ENCODE results near the gene SLC9A8. TPM values are rescaled to one million over a fixed set of nuclear protein-coding genes. Genes with fewer than 3 reads are reported as not detected.

SLC9A8 gene
- polyA plus RNA-seq, 2 of the 4 experiments (the other 2 are of a cell fraction): 5.0 to 7.9 TPM

- POLR2A ChIA-PET: no interaction called here
- Histone ChIP-seq H3K4me1 (peaks cover 26% of the 10 kb centered on the region), H3K4me3 (no peak overlapping the region), H3K27ac (peak overlapping the region; percentile 64 to 72), H3K4me2 (peak overlapping the region; percentile 46), H3K9me3 (no peaks in the 10 kb centered on the region)
- no peak for TF ChIP-seq JUNB (IDR thresholded peaks at IDR 0.05)
- TF ChIP-seq ZFP36 (IDR thresholded peaks at IDR 0.05; ENCODE audit: borderline replicate concordance, partially characterized antibody): no peak
- TF ChIP-seq, protein P1, sequence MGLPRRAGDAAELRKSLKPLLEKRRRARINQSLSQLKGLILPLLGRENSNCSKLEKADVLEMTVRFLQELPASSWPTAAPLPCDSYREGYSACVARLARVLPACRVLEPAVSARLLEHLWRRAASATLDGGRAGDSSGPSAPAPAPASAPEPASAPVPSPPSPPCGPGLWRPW (IDR thresholded peaks at IDR 0.05): no peak
- TF ChIP-seq, protein P2, sequence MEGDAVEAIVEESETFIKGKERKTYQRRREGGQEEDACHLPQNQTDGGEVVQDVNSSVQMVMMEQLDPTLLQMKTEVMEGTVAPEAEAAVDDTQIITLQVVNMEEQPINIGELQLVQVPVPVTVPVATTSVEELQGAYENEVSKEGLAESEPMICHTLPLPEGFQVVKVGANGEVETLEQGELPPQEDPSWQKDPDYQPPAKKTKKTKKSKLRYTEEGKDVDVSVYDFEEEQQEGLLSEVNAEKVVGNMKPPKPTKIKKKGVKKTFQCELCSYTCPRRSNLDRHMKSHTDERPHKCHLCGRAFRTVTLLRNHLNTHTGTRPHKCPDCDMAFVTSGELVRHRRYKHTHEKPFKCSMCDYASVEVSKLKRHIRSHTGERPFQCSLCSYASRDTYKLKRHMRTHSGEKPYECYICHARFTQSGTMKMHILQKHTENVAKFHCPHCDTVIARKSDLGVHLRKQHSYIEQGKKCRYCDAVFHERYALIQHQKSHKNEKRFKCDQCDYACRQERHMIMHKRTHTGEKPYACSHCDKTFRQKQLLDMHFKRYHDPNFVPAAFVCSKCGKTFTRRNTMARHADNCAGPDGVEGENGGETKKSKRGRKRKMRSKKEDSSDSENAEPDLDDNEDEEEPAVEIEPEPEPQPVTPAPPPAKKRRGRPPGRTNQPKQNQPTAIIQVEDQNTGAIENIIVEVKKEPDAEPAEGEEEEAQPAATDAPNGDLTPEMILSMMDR (IDR thresholded peaks at IDR 0.05): no peak
- no peak for TF ChIP-seq POLR2AphosphoS2 (conservative IDR thresholded peaks at IDR 0.05; ENCODE audit: low read length)
- TF ChIP-seq GATA3 (IDR thresholded peaks at IDR 0.05; ENCODE audit: borderline replicate concordance): no peak
- no peak for TF ChIP-seq POLR2A (IDR thresholded peaks at IDR 0.05; ENCODE audit: low read length)
- no peak for TF ChIP-seq FOXS1 (CRISPR knock-in tag; IDR thresholded peaks at IDR 0.05)
- TF ChIP-seq SREBF2 (IDR thresholded peaks at IDR 0.05): no peak
- no peak for TF ChIP-seq TFCP2L1 (CRISPR knock-in tag; IDR thresholded peaks at IDR 0.05)
- TF ChIP-seq, protein P3, sequence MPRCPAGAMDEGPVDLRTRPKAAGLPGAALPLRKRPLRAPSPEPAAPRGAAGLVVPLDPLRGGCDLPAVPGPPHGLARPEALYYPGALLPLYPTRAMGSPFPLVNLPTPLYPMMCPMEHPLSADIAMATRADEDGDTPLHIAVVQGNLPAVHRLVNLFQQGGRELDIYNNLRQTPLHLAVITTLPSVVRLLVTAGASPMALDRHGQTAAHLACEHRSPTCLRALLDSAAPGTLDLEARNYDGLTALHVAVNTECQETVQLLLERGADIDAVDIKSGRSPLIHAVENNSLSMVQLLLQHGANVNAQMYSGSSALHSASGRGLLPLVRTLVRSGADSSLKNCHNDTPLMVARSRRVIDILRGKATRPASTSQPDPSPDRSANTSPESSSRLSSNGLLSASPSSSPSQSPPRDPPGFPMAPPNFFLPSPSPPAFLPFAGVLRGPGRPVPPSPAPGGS (IDR thresholded peaks at IDR 0.05): no peak
- TF ChIP-seq SMC3 (IDR thresholded peaks at IDR 0.05): no peak
- no peak for TF ChIP-seq TP53 (CRISPR knock-in tag; IDR thresholded peaks at IDR 0.05)
- TF ChIP-seq NPAS2 (CRISPR knock-in tag; IDR thresholded peaks at IDR 0.05; ENCODE audit: borderline replicate concordance): no peak
- TF ChIP-seq NFE2L2 (conservative IDR thresholded peaks at IDR 0.05; ENCODE audit: low read length): no peak
- TF ChIP-seq CHD2 (IDR thresholded peaks at IDR 0.05; ENCODE audit: low read length, partially characterized antibody): no peak
- TF ChIP-seq USF2 (IDR thresholded peaks at IDR 0.05): no peak
- no peak for TF ChIP-seq RCOR1 (IDR thresholded peaks at IDR 0.05; ENCODE audit: low read depth, low read length)
- peak; percentile 25 to 36; a peak in 5 of 6 replicates for ATAC-seq
- CTCF ChIA-PET: interaction anchor here (0.6 to 2.8 kb wide), 9 partner anchors 9 to 291 kb away, joined by 3 to 15 read pairs (median 3); no protein-coding TSS in a partner anchor
- no peak for FAIRE-seq
- 83% methylated on average over 12 of the region's 12 CpGs for WGBS (ENCODE audit: missing lambda C conversion rate)
- DNase-seq (ENCODE audit: low read depth in 1 of 2, low spot score in 1 of 2): no peak
Observed at GRCh38 chr20:49831770-49832631, 19.4 kb downstream of the SLC9A8 start.

DNA sequence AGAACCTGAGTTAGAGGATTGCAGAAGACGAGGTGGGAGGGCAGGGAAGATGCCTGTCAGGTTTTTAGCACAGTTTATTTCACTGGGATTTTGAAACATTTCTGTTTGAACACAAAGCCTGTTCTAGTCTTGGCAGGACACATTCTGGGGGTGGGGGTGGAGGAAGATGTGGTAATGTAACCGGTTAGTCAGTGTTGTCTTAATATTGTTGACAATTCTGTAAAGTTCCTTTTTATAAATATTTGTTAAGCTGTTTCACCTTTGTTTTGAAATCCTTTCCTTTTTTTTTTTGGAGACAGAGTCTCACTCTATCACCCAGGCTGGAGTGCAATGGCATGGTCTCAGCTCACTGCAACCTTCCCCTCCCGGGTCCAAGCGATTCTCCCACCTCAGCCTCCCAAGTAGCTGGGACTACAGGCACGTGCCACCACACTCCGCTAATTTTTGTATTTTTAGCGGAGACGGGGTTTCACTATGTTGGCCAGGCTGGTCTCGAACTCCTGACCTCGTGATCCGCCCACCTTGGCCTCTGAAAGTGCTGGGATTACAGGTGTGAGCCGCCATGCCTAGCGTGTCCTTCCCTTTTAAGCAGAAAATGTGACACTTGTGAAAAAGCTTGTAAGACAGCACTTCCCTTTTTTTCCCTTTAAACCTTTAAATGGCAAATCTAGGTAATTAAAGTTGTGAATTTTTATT, 20.2 kb downstream of the SLC9A8 start:
- DNase-seq (ENCODE audit: low read depth in 1 of 2, low spot score in 1 of 2) (peak in 1 of 2 experiments; percentile 52), FAIRE-seq (no peak), ATAC-seq (peak; percentile 61 to 67; a peak in 4 of 6 replicates)
- ChIA-PET POLR2A (no interaction called here), CTCF (interaction anchor here (0.6 to 19.7 kb wide), 7 partner anchors 9 to 221 kb away, joined by 3 to 319 read pairs (median 4); no protein-coding TSS in a partner anchor)
- H3K4me2 ChIP-seq: peak overlapping the region; percentile 46
- peak overlapping the region; percentile 64 to 72; a peak in 4 of 6 replicates for H3K27ac ChIP-seq
- peaks cover 23% of the 10 kb centered on the region for H3K4me1 ChIP-seq
- TF ChIP-seq KDM1A (IDR thresholded peaks at IDR 0.05; ENCODE audit: low read depth): no peak
- TF ChIP-seq NR3C1 (IDR thresholded peaks at IDR 0.05): no peak
- TF ChIP-seq JUN (IDR thresholded peaks at IDR 0.05): peak; percentile 47 to 77; a peak in 2 of 5 replicates
- TF ChIP-seq, protein P3 (IDR thresholded peaks at IDR 0.05): peak; percentile 70; the same call in 1 of the 3 replicates
- TF ChIP-seq FOSL2 (IDR thresholded peaks at IDR 0.05): peak; percentile 21; the same call in 1 of the 2 replicates
- peak; percentile 30; the same call in 1 of the 2 replicates for TF ChIP-seq FOSL2 (CRISPR knock-in tag; IDR thresholded peaks at IDR 0.05)
- TF ChIP-seq JUNB (IDR thresholded peaks at IDR 0.05): peak; percentile 69; the same call in 1 of the 2 replicates
- TF ChIP-seq CEBPB (IDR thresholded peaks at IDR 0.05): peak; percentile 61 to 76
- peak; percentile 33; the same call in 1 of the 3 replicates for TF ChIP-seq SMC3 (IDR thresholded peaks at IDR 0.05)
- peak; percentile 61 to 64; a peak in 2 of 5 replicates for TF ChIP-seq EP300 (IDR thresholded peaks at IDR 0.05)
- TF ChIP-seq, protein P1 (IDR thresholded peaks at IDR 0.05): peak; percentile 61; the same call in 1 of the 2 replicates
- WGBS (ENCODE audit: missing lambda C conversion rate): 80% methylated on average over 13 of the region's 13 CpGs
- H3K4me3 ChIP-seq: no peak overlapping the region
- H3K9me3 ChIP-seq: no peaks in the 10 kb centered on the region
